IMR-90 (cell line): ENCODE data around the gene EVI5. TPM values are rescaled to one million over a fixed set of nuclear protein-coding genes. Genes with fewer than 3 reads are reported as not detected.
A peak's percentile ranks its signal among the peaks of the same experiment; 100 is the strongest.

Experiments used
- ATAC-seq: fragments of 200-7000 bp; cut with Tn5 transposase; 2 replicates; pipeline ENCODE4 v1.9.1; 2020; ENCODE audit warnings: low read depth, mild to moderate bottlenecking, moderate library complexity
- BruUV-seq: library from RNA; stranded (reverse); fragments of 400-500 nt; replicated peaks from 2 replicates; lab custom pipeline; 2021; lab: Mats Ljungman, UMichigan
- CTCF ChIA-PET: fragments of 300-600 bp; formaldehyde crosslinking; extraction: SDS; loops from one replicate; lab custom pipeline; 2021; ENCODE audit warnings: antibody characterized with exemption; lab: Yijun Ruan, JAX
- POLR2A ChIA-PET: fragments of 300-600 bp; sonication (Branson Sonifier 250); formaldehyde crosslinking; loops from one replicate; lab custom pipeline; 2022; ENCODE audit warnings: antibody characterized with exemption; ENCODE audit not compliant: unreplicated experiment; lab: Charles Lee
- DNase-seq: peaks from one replicate; pipeline ENCODE4 v3.0.0; 2013
- H2AFZ ChIP-seq: replicated peaks from 2 replicates; pipeline ENCODE3; 2013; ENCODE audit warnings: low read length, mild to moderate bottlenecking; ENCODE audit not compliant: poor library complexity
- H2AK5ac ChIP-seq: 2 replicates; pipeline ENCODE4 v1.6.1; 2013; ENCODE audit warnings: low read depth, low read length, inconsistent platforms
- H2AK9ac ChIP-seq: replicated peaks from 2 replicates; pipeline ENCODE3; 2013; ENCODE audit warnings: mild to moderate bottlenecking, low read depth, low read length, moderate library complexity; ENCODE audit not compliant: poor library complexity
- H2BK120ac ChIP-seq: 2 replicates; pipeline ENCODE4 v1.6.1; 2013; ENCODE audit warnings: low read depth, low read length, inconsistent platforms
- H2BK15ac ChIP-seq: 3 replicates; pipeline ENCODE4 v1.6.1; 2013; ENCODE audit warnings: low read depth, low read length, inconsistent platforms
- H2BK20ac ChIP-seq: 2 replicates; pipeline ENCODE4 v1.6.1; 2013; ENCODE audit warnings: low read depth, mild to moderate bottlenecking, inconsistent platforms, low read length, moderate library complexity
- H2BK5ac ChIP-seq: 2 replicates; pipeline ENCODE4 v1.6.1; 2013; ENCODE audit warnings: mild to moderate bottlenecking, low read depth, low read length, inconsistent platforms; ENCODE audit not compliant: poor library complexity, severe bottlenecking
- H3K14ac ChIP-seq: replicated peaks from 2 replicates; pipeline ENCODE4 v1.6.1; 2013; ENCODE audit warnings: low read depth, low read length, inconsistent platforms
- H3K18ac ChIP-seq: 2 replicates; pipeline ENCODE4 v1.6.1; 2013; ENCODE audit warnings: low read depth, low read length, control low read depth
- H3K23ac ChIP-seq: 2 replicates; pipeline ENCODE4 v1.6.1; 2013; ENCODE audit warnings: low read depth, low read length, inconsistent platforms
- H3K27ac ChIP-seq: 2 replicates; pipeline ENCODE4 v1.5.1; 2013; ENCODE audit warnings: mild to moderate bottlenecking, control low read depth, low read length; ENCODE audit not compliant: insufficient read depth
- H3K27me3 ChIP-seq: 2 replicates; pipeline ENCODE4 v1.6.1; 2013; ENCODE audit warnings: low read length; ENCODE audit not compliant: control insufficient read depth, insufficient read depth
- H3K36me3 ChIP-seq: 2 replicates; pipeline ENCODE4 v1.6.1; 2013; ENCODE audit warnings: low read length, mixed read lengths; ENCODE audit not compliant: control insufficient read depth, insufficient read depth
- H3K4ac ChIP-seq: 2 replicates; pipeline ENCODE4 v1.6.1; 2013; ENCODE audit warnings: low read depth, low read length, inconsistent platforms
- H3K4me1 ChIP-seq: 2 replicates; pipeline ENCODE4 v1.6.1; 2013; ENCODE audit warnings: low read length, mixed read lengths; ENCODE audit not compliant: control insufficient read depth, insufficient read depth
- H3K4me2 ChIP-seq: 2 replicates; pipeline ENCODE4 v1.6.1; 2013; ENCODE audit warnings: low read depth, mild to moderate bottlenecking, control low read depth, low read length, moderate library complexity
- H3K4me3 ChIP-seq: 2 replicates; pipeline ENCODE4 v1.5.1; 2013; ENCODE audit warnings: low read depth, mild to moderate bottlenecking, control low read depth, low read length, moderate library complexity; ENCODE audit not compliant: insufficient read depth
- H3K56ac ChIP-seq: 2 replicates; pipeline ENCODE4 v1.6.1; 2013; ENCODE audit warnings: low read length, inconsistent platforms; ENCODE audit not compliant: insufficient read depth; ENCODE audit errors: extremely low read depth
- H3K79me1 ChIP-seq, 2 experiments: 2 replicates each; pipeline ENCODE4 v1.6.1; 2013; ENCODE audit warnings: low read length in 2 of 2, inconsistent platforms in 1 of 2, low read depth in 1 of 2
- H3K9ac ChIP-seq: 2 replicates; pipeline ENCODE4 v1.6.1; 2013; ENCODE audit warnings: low read depth, low read length, control low read depth
- H3K9me1 ChIP-seq: 2 replicates; pipeline ENCODE4 v1.6.1; 2013; ENCODE audit warnings: low read length, inconsistent platforms; ENCODE audit not compliant: insufficient read depth
- H3K9me3 ChIP-seq: 2 replicates; pipeline ENCODE4 v1.6.1; 2013; ENCODE audit warnings: low read length; ENCODE audit not compliant: control insufficient read depth, insufficient read depth
- H4K20me1 ChIP-seq: 2 replicates; pipeline ENCODE4 v1.6.1; 2013; ENCODE audit warnings: low read length, inconsistent platforms; ENCODE audit not compliant: insufficient read depth
- H4K5ac ChIP-seq: 2 replicates; pipeline ENCODE4 v1.6.1; 2013; ENCODE audit warnings: mild to moderate bottlenecking, low read depth, low read length, control low read depth
- H4K8ac ChIP-seq, 2 experiments: 2 replicates each; pipeline ENCODE4 v1.6.1; 2013; ENCODE audit warnings: low read depth in 2 of 2, low read length in 2 of 2, control low read depth in 1 of 2, inconsistent platforms in 1 of 2
- H4K91ac ChIP-seq: 2 replicates; pipeline ENCODE4 v1.6.1; 2013; ENCODE audit warnings: low read depth, low read length, inconsistent platforms; ENCODE audit not compliant: insufficient read depth
- BHLHE40 ChIP-seq: fragments of 150-350 bp; IDR thresholded peaks from 2 replicates; pipeline ENCODE4 v1.6.1; 2016; ENCODE audit warnings: mild to moderate bottlenecking, low read depth, low read length
- CEBPB ChIP-seq: IDR thresholded peaks from 2 replicates; pipeline ENCODE4 v1.6.1; 2012; ENCODE audit warnings: low read depth, low read length, improper control_type of control experiment
- CHD1 ChIP-seq: IDR thresholded peaks from 2 replicates; pipeline ENCODE4 v1.6.1; 2012; ENCODE audit warnings: low read depth, low read length, improper control_type of control experiment
- CTCF ChIP-seq: conservative IDR thresholded peaks from 2 replicates; pipeline ENCODE4 v1.5.1; 2012; ENCODE audit warnings: mild to moderate bottlenecking, low read depth, low read length, improper control_type of control experiment
- ELK1 ChIP-seq: fragments of 150-350 bp; IDR thresholded peaks from 2 replicates; pipeline ENCODE4 v1.6.1; 2016; ENCODE audit warnings: low read depth, mild to moderate bottlenecking, low read length, moderate library complexity, borderline replicate concordance
- MXI1 ChIP-seq: IDR thresholded peaks from 2 replicates; pipeline ENCODE4 v1.6.1; 2012; ENCODE audit warnings: low read depth, mild to moderate bottlenecking, low read length, moderate library complexity, borderline replicate concordance
- RAD21 ChIP-seq: IDR thresholded peaks from 2 replicates; pipeline ENCODE4 v1.6.1; 2012; ENCODE audit warnings: low read length, improper control_type of control experiment
- RCOR1 ChIP-seq: IDR thresholded peaks from 2 replicates; pipeline ENCODE4 v1.6.1; 2012; ENCODE audit warnings: mild to moderate bottlenecking, low read length, improper control_type of control experiment; ENCODE audit not compliant: insufficient replicate concordance
- SMC3 ChIP-seq: fragments of 150-350 bp; IDR thresholded peaks from 2 replicates; pipeline ENCODE4 v1.6.1; 2016; ENCODE audit warnings: low read depth, mild to moderate bottlenecking, antibody characterized with exemption, low read length, moderate library complexity
- USF2 ChIP-seq: fragments of 150-350 bp; IDR thresholded peaks from 2 replicates; pipeline ENCODE4 v1.6.1; 2017; ENCODE audit warnings: mild to moderate bottlenecking, antibody characterized with exemption, low read length, low read depth
- WGBS, 2 experiments: methylation state at CpG; one replicate each; pipeline versions ENCODE4 v1.1.5 to v1.1.7; 2013; ENCODE audit warnings: missing lambda C conversion rate in 2 of 2; ENCODE audit not compliant: insufficient read length in 1 of 2; ENCODE audit errors: extremely low coverage in 2 of 2; 5-methylcytosine and 5-hydroxymethylcytosine counted together
- dilution Hi-C: fragments of 300-500 bp; cut with HindIII; formaldehyde crosslinking; loops from one replicate; pipeline ENCODE4 v1.14.3; 2018; ENCODE audit warnings: low sequenced_read_pairs; ENCODE audit not compliant: unreplicated experiment
- in situ Hi-C: fragments of 300-500 bp; cut with MboI; formaldehyde crosslinking; loops from 3 replicates; pipeline ENCODE4 v1.14.3; 2019; ENCODE audit warnings: low sequenced_read_pairs, inconsistent platforms, mixed read lengths
- intact Hi-C: fragments of 100-400 bp; cut with micrococcal nuclease; formaldehyde crosslinking; loops from 2 replicates; pipeline ENCODE4 v1.10.0; 2022
- polyA plus RNA-seq, 3 experiments: library from polyadenylated mRNA; depleted of rRNA; stranded (reverse); fragments of >200 nt; gene quantifications; 2 replicates each; pipeline ENCODE4 v1.2.3, GENCODE V29; 2012; ENCODE audit warnings: low replicate concordance in 1 of 3
- total RNA-seq: library from RNA; depleted of rRNA; stranded (reverse); fragments of >200 nt; gene quantifications from 2 replicates; pipeline ENCODE4 v1.2.3, GENCODE V29; 2012

Gene EVI5
- total and polyA plus RNA-seq, 2 of the 4 experiments (the other 2 are of a cell fraction), result 13.9 to 26.9 TPM

GRCh38 chr1:92816732-92817131 lies 31.8 kb upstream of the EVI5 start:
- H3K23ac ChIP-seq, result no peak overlapping the region
- H2AFZ ChIP-seq, result no peak overlapping the region
- H4K91ac ChIP-seq, result no peak overlapping the region
- H3K56ac ChIP-seq, result no peak overlapping the region
- no peaks in the 10 kb centered on the region for H3K9me3 ChIP-seq
- H3K4ac ChIP-seq, result no peak overlapping the region
- ChIA-PET CTCF (interaction anchor here (0.6 kb wide), 1 partner anchor 68 kb away, joined by 4 read pairs; no protein-coding TSS in a partner anchor), POLR2A (no interaction called here)
- ATAC-seq (no peak), DNase-seq (no peak)
- in situ Hi-C loops (no loop called here), intact Hi-C loops (no loop called here), dilution Hi-C loops (no loop called here)
- no peak overlapping the region for H2BK5ac ChIP-seq
- no peaks in the 10 kb centered on the region for H4K20me1 ChIP-seq
- H3K18ac ChIP-seq, result no peak overlapping the region
- no peaks in the 10 kb centered on the region for H3K36me3 ChIP-seq
- no peaks in the 10 kb centered on the region for H3K9me1 ChIP-seq
- 0 out of 2 replicates have a peak overlapping the region, but pooled peaks have one; percentile 4 for H2BK120ac ChIP-seq
- no peak overlapping the region; a peak in 1 of 4 replicates for H4K8ac ChIP-seq
- no TSS peak for BruUV-seq
- H3K9ac ChIP-seq, result no peak overlapping the region
- H3K79me1 ChIP-seq, result no peaks in the 10 kb centered on the region
- H2AK5ac ChIP-seq, result no peak overlapping the region
- no peak overlapping the region for H2BK15ac ChIP-seq
- peaks cover 2% of the 10 kb centered on the region; the same call in 1 of the 2 replicates for H3K4me1 ChIP-seq
- TF ChIP-seq ELK1 (no peak), RAD21 (no peak), BHLHE40 (no peak), CHD1 (no peak), MXI1 (no peak), RCOR1 (no peak), CEBPB (no peak), USF2 (no peak), CTCF (no peak), SMC3 (no peak)
- no peak overlapping the region for H3K4me3 ChIP-seq
- 0 out of 2 replicates have a peak overlapping the region, but pooled peaks have one; percentile 4 for H3K14ac ChIP-seq
- no peak overlapping the region for H3K4me2 ChIP-seq
- no peaks in the 10 kb centered on the region for H3K27me3 ChIP-seq
- H2BK20ac ChIP-seq, result no peak overlapping the region; the same call in 1 of the 2 replicates
- WGBS, 2 experiments, result no CpG with 5 or more reads among the region's 2 CpGs
- no peak overlapping the region for H2AK9ac ChIP-seq
- no peak overlapping the region for H3K27ac ChIP-seq
- no peak overlapping the region for H4K5ac ChIP-seq
